ENCODE results near the gene SRPK2. TPM values are rescaled to one million over a fixed set of nuclear protein-coding genes. Genes with fewer than 3 reads are reported as not detected.

The SRPK2 gene
- total RNA-seq, 4 donors from 2014 or later = 37.1 to 48.1 (median 46.3) TPM

- no peaks in the 10 kb centered on the region for H3K9me3 ChIP-seq
- no peaks in the 10 kb centered on the region for H3K4me1 ChIP-seq
- H3K27ac ChIP-seq = no peak overlapping the region
- no peak overlapping the region for H3K4me3 ChIP-seq (replicated peaks in 1 of 3)
- H3K36me3 ChIP-seq = peaks cover 0 to 8% of the 10 kb centered on the region in 2 donors
- no peaks in the 10 kb centered on the region for H3K27me3 ChIP-seq
- TF ChIP-seq CTCF (IDR thresholded peaks at IDR 0.05) (no peak), POLR2A (IDR thresholded peaks at IDR 0.05) (no peak)
- intact Hi-C loops (cut with DNase I) = no loop called here
- no peak for DNase-seq
Observed at GRCh38 chr7:105139381-105139780, 249.3 kb downstream of the SRPK2 start.

- intact Hi-C loops (cut with DNase I) = no loop called here
- DNase-seq = no peak
Observed at GRCh38 chr7:105137898-105138297, 250.8 kb downstream of the SRPK2 start.

GRCh38 chr7:105136221-105136620 is 252.5 kb downstream of the SRPK2 start:
- Histone ChIP-seq H3K4me1 (no peaks in the 10 kb centered on the region), H3K27me3 (no peaks in the 10 kb centered on the region), H3K27ac (no peak overlapping the region), H3K36me3 (peaks cover 0 to 12% of the 10 kb centered on the region in 2 donors), H3K9me3 (no peaks in the 10 kb centered on the region), H3K4me3 (replicated peaks in 1 of 3) (no peak overlapping the region)
- 78 to 85% methylated on average over 3 of the region's 3 CpGs for WGBS, 2 donors
- TF ChIP-seq POLR2A (IDR thresholded peaks at IDR 0.05) (no peak), CTCF (IDR thresholded peaks at IDR 0.05) (no peak)
- intact Hi-C loops (cut with DNase I) = no loop called here
- DNase-seq = no peak

More at GRCh38 chr7:105137898-105138297, 250.8 kb downstream of the SRPK2 start:
- H3K27me3 ChIP-seq = no peaks in the 10 kb centered on the region
- TF ChIP-seq POLR2A (IDR thresholded peaks at IDR 0.05) (no peak), CTCF (IDR thresholded peaks at IDR 0.05) (no peak)
- no peaks in the 10 kb centered on the region for H3K4me1 ChIP-seq
- H3K27ac ChIP-seq = no peak overlapping the region
- H3K9me3 ChIP-seq = no peaks in the 10 kb centered on the region
- peaks cover 0 to 8% of the 10 kb centered on the region in 2 donors for H3K36me3 ChIP-seq
- WGBS, 2 donors = 95 to 97% methylated on average over 4 of the region's 4 CpGs
- no peak overlapping the region for H3K4me3 ChIP-seq (replicated peaks in 1 of 3)

- Histone ChIP-seq H3K36me3 (peaks cover 0 to 12% of the 10 kb centered on the region in 2 donors), H3K9me3 (no peaks in the 10 kb centered on the region), H3K27me3 (no peaks in the 10 kb centered on the region), H3K4me3 (replicated peaks in 1 of 3) (no peak overlapping the region), H3K4me1 (no peaks in the 10 kb centered on the region), H3K27ac (no peak overlapping the region)
- intact Hi-C loops (cut with DNase I) = no loop called here
- DNase-seq = no peak
- WGBS, 2 donors = 80 to 81% methylated on average over 9 of the region's 9 CpGs
- TF ChIP-seq POLR2A (IDR thresholded peaks at IDR 0.05) (no peak), CTCF (IDR thresholded peaks at IDR 0.05) (no peak)
Observed at GRCh38 chr7:105133986-105134655, 254.6 kb downstream of the SRPK2 start.

GRCh38 chr7:105133358-105133757 is 255.4 kb downstream of the SRPK2 start:
- DNase-seq = no peak
- WGBS, 2 donors = 95 to 96% methylated on average over 6 to 7 of the region's 7 CpGs
- Histone ChIP-seq H3K36me3 (peaks cover 0 to 10% of the 10 kb centered on the region in 2 donors), H3K9me3 (no peaks in the 10 kb centered on the region), H3K27ac (no peak overlapping the region), H3K4me1 (no peaks in the 10 kb centered on the region), H3K27me3 (no peaks in the 10 kb centered on the region), H3K4me3 (replicated peaks in 1 of 3) (no peak overlapping the region)
- intact Hi-C loops (cut with DNase I) = no loop called here
- TF ChIP-seq CTCF (IDR thresholded peaks at IDR 0.05) = no peak
- no peak for TF ChIP-seq POLR2A (IDR thresholded peaks at IDR 0.05)
